Activated CD4-positive, alpha-beta T cell treated with anti-CD3 and anti-CD28 coated beads for 36 hours (primary cell): ENCODE data around the gene PEA15. TPM values are rescaled to one million over a fixed set of nuclear protein-coding genes. Genes with fewer than 3 reads are reported as not detected.

Experiments used
- ATAC-seq: fragments of 200-7000 bp; cut with Tn5 transposase; one replicate; pipeline ENCODE4 v1.10.0; 2021; ENCODE audit warnings: mild to moderate bottlenecking, moderate library complexity
- CTCF ChIA-PET: fragments of 350-600 bp; sonication (Branson Sonifier 250); formaldehyde crosslinking; loops from one replicate; lab custom pipeline; 2021; ENCODE audit warnings: antibody characterized with exemption; lab: Charles Lee
- POLR2A ChIA-PET: fragments of 350-600 bp; sonication (Branson Sonifier 250); formaldehyde crosslinking; loops from one replicate; lab custom pipeline; 2021; ENCODE audit warnings: antibody characterized with exemption, inconsistent platforms; lab: Charles Lee
- DNase-seq: peaks from one replicate; pipeline ENCODE4 v3.0.0-alpha.2; 2020
- H3K27ac Mint-ChIP-seq: one replicate; pipeline ENCODE4 v1.8.0; 2021; ENCODE audit warnings: mixed read lengths
- H3K27me3 Mint-ChIP-seq: one replicate; pipeline ENCODE4 v1.8.0; 2021; ENCODE audit warnings: mixed read lengths
- H3K36me3 Mint-ChIP-seq: one replicate; pipeline ENCODE4 v1.8.0; 2021; ENCODE audit warnings: low read depth, mixed read lengths
- H3K4me1 Mint-ChIP-seq: one replicate; pipeline ENCODE4 v1.8.0; 2021; ENCODE audit warnings: mixed read lengths
- H3K4me3 Mint-ChIP-seq: one replicate; pipeline ENCODE4 v1.8.0; 2021; ENCODE audit warnings: mild to moderate bottlenecking, moderate library complexity, mixed read lengths
- H3K9me3 Mint-ChIP-seq: one replicate; pipeline ENCODE4 v1.8.0; 2021; ENCODE audit warnings: low read depth, mixed read lengths
- intact Hi-C, 2 experiments: fragments of 100-400 bp; cut with DNase I in 1 of 2; cut with micrococcal nuclease in 1 of 2; formaldehyde crosslinking; loops; one replicate each; pipeline versions ENCODE4 v1.14.2 to v1.15.1; 2022 to 2024; cut with DNase I, micrococcal nuclease
- total RNA-seq, 2 experiments: library from RNA; stranded (reverse); gene quantifications; one replicate each; pipeline ENCODE4 v1.2.3, GENCODE V29; 2021

The PEA15 gene
- total RNA-seq, 2 experiments from 2014 or later: 42.5 to 63.4 TPM

- peaks cover 39% of the 10 kb centered on the region for H3K36me3 Mint-ChIP-seq
- no peak overlapping the region for H3K27ac Mint-ChIP-seq
- intact Hi-C loops: no loop called here
- H3K27me3 Mint-ChIP-seq: no peaks in the 10 kb centered on the region
- ATAC-seq (no peak), DNase-seq (no peak)
- ChIA-PET POLR2A (no interaction called here), CTCF (interaction anchor here (0.6 to 1.9 kb wide), 7 partner anchors 14 to 157 kb away, joined by 3 to 8 read pairs (median 4); partner anchors contain the start of gene KCNJ9)
- peaks cover 11% of the 10 kb centered on the region for H3K4me1 Mint-ChIP-seq
- H3K4me3 Mint-ChIP-seq: no peak overlapping the region
- no peaks in the 10 kb centered on the region for H3K9me3 Mint-ChIP-seq
Observed at GRCh38 chr1:160238408-160238807, 33.2 kb downstream of the PEA15 start.

GRCh38 chr1:160239582-160240299, 34.6 kb downstream of the PEA15 start:
- Mint-ChIP-seq H3K27me3 (no peaks in the 10 kb centered on the region), H3K9me3 (no peaks in the 10 kb centered on the region), H3K4me3 (no peak overlapping the region), H3K4me1 (peaks cover 2% of the 10 kb centered on the region), H3K36me3 (peaks cover 42% of the 10 kb centered on the region), H3K27ac (no peak overlapping the region)
- intact Hi-C loops: no loop called here
- ChIA-PET POLR2A (no interaction called here), CTCF (interaction anchor here (0.6 to 1.9 kb wide), 7 partner anchors 10 to 55 kb away, joined by 3 to 8 read pairs (median 4); no protein-coding TSS in a partner anchor)
- ATAC-seq (no peak), DNase-seq (no peak)

- POLR2A ChIA-PET: no interaction called here
- no peak for ATAC-seq
- H3K27ac Mint-ChIP-seq: no peak overlapping the region
Observed at GRCh38 chr1:160243767-160244166, 38.6 kb downstream of the PEA15 start.

GRCh38 chr1:160244209-160244608, 39.0 kb downstream of the PEA15 start:
- ChIA-PET CTCF (interaction anchor here (0.6 to 1.5 kb wide), 5 partner anchors 48 to 414 kb away, joined by 3 to 7 read pairs (median 3); no protein-coding TSS in a partner anchor), POLR2A (no interaction called here)
- intact Hi-C loops: no loop called here
- Mint-ChIP-seq H3K4me1 (peaks cover 8% of the 10 kb centered on the region), H3K27ac (no peak overlapping the region), H3K9me3 (no peaks in the 10 kb centered on the region), H3K36me3 (peaks cover 23% of the 10 kb centered on the region), H3K4me3 (no peak overlapping the region), H3K27me3 (no peaks in the 10 kb centered on the region)
- DNase-seq: no peak
- no peak for ATAC-seq

More at GRCh38 chr1:160243767-160244166, 38.6 kb downstream of the PEA15 start:
- Mint-ChIP-seq H3K36me3 (peaks cover 25% of the 10 kb centered on the region), H3K4me1 (peaks cover 8% of the 10 kb centered on the region), H3K27me3 (no peaks in the 10 kb centered on the region), H3K9me3 (no peaks in the 10 kb centered on the region), H3K4me3 (no peak overlapping the region)
- CTCF ChIA-PET: interaction anchor here (0.6 to 1.4 kb wide), 7 partner anchors 8 to 413 kb away, joined by 3 to 10 read pairs (median 3); no protein-coding TSS in a partner anchor
- intact Hi-C loops: no loop called here
- DNase-seq: no peak

GRCh38 chr1:160245434-160245833, 40.2 kb downstream of the PEA15 start:
- Mint-ChIP-seq H3K9me3 (no peaks in the 10 kb centered on the region), H3K27ac (no peak overlapping the region), H3K27me3 (no peaks in the 10 kb centered on the region), H3K4me1 (peaks cover 8% of the 10 kb centered on the region), H3K4me3 (no peak overlapping the region), H3K36me3 (peaks cover 16% of the 10 kb centered on the region)
- intact Hi-C loops: no loop called here
- ATAC-seq (no peak), DNase-seq (no peak)
- POLR2A ChIA-PET: no interaction called here
- CTCF ChIA-PET: interaction anchor here (1.2 to 1.5 kb wide), 3 partner anchors 47 to 362 kb away, joined by 3 to 7 read pairs (median 4); no protein-coding TSS in a partner anchor

GRCh38 chr1:160247053-160247452, 41.9 kb downstream of the PEA15 start:
- no peak for ATAC-seq
- POLR2A ChIA-PET: no interaction called here

GRCh38 chr1:160251011-160251410, 45.8 kb downstream of the PEA15 start:
- Mint-ChIP-seq H3K4me3 (no peak overlapping the region), H3K27me3 (no peaks in the 10 kb centered on the region), H3K4me1 (peaks cover 9% of the 10 kb centered on the region), H3K36me3 (peaks cover 20% of the 10 kb centered on the region), H3K27ac (no peak overlapping the region), H3K9me3 (no peaks in the 10 kb centered on the region)
- DNase-seq (no peak), ATAC-seq (no peak)
- ChIA-PET CTCF (interaction anchor here (0.7 to 2.8 kb wide), 15 partner anchors 8 to 165 kb away, joined by 3 to 39 read pairs (median 6); partner anchors contain the start of gene DCAF8), POLR2A (no interaction called here)
- intact Hi-C loops: no loop called here

More at GRCh38 chr1:160247053-160247452, 41.9 kb downstream of the PEA15 start:
- Mint-ChIP-seq H3K27ac (peak overlapping the region; percentile 42), H3K27me3 (no peaks in the 10 kb centered on the region), H3K4me1 (peaks cover 11% of the 10 kb centered on the region), H3K36me3 (peaks cover 19% of the 10 kb centered on the region), H3K9me3 (no peaks in the 10 kb centered on the region), H3K4me3 (no peak overlapping the region)
- intact Hi-C loops: no loop called here
- DNase-seq: no peak
- CTCF ChIA-PET: interaction anchor here (0.8 to 3.0 kb wide), 4 partner anchors 20 to 590 kb away, joined by 3 to 12 read pairs (median 4); no protein-coding TSS in a partner anchor

GRCh38 chr1:160251687-160252526, 46.7 kb downstream of the PEA15 start:
- H3K4me3 Mint-ChIP-seq: no peak overlapping the region
- ATAC-seq: peak; percentile 93
- peaks cover 21% of the 10 kb centered on the region for H3K36me3 Mint-ChIP-seq
- peak; percentile 74 for DNase-seq
- no peaks in the 10 kb centered on the region for H3K27me3 Mint-ChIP-seq
- ChIA-PET POLR2A (interaction anchor here (0.6 to 1.3 kb wide), 3 partner anchors 11 to 40 kb away, joined by 4 to 6 read pairs (median 4); partner anchors contain the start of gene DCAF8), CTCF (interaction anchor here (0.7 to 2.8 kb wide), 54 partner anchors 9 to 355 kb away, joined by 3 to 39 read pairs (median 5); partner anchors contain the start of genes CASQ1, DCAF8, IGSF8 and PEX19)
- peaks cover 14% of the 10 kb centered on the region for H3K4me1 Mint-ChIP-seq
- no peak overlapping the region for H3K27ac Mint-ChIP-seq
- no peaks in the 10 kb centered on the region for H3K9me3 Mint-ChIP-seq
- intact Hi-C loops: loop anchor here (1.0 kb wide), 2 partner anchors 59 to 152 kb away; no protein-coding TSS in a partner anchor

GRCh38 chr1:160255781-160256300, 50.7 kb downstream of the PEA15 start:
- peaks cover 30% of the 10 kb centered on the region for H3K36me3 Mint-ChIP-seq
- POLR2A ChIA-PET: no interaction called here
- intact Hi-C loops: no loop called here

GRCh38 chr1:160256396-160257046, 51.3 kb downstream of the PEA15 start:
- H3K36me3 Mint-ChIP-seq: peaks cover 28% of the 10 kb centered on the region
- peaks cover 48% of the 10 kb centered on the region for H3K4me1 Mint-ChIP-seq

More at GRCh38 chr1:160255781-160256300, 50.7 kb downstream of the PEA15 start:
- Mint-ChIP-seq H3K9me3 (no peaks in the 10 kb centered on the region), H3K4me1 (peaks cover 46% of the 10 kb centered on the region), H3K4me3 (no peak overlapping the region), H3K27ac (no peak overlapping the region), H3K27me3 (no peaks in the 10 kb centered on the region)
- CTCF ChIA-PET: interaction anchor here (0.9 kb wide), 1 partner anchor 52 kb away, joined by 3 read pairs; no protein-coding TSS in a partner anchor
- no peak for DNase-seq
- no peak for ATAC-seq

More at GRCh38 chr1:160256396-160257046, 51.3 kb downstream of the PEA15 start:
- DNase-seq: no peak
- ChIA-PET POLR2A (interaction anchor here (0.6 kb wide), 2 partner anchors 26 to 345 kb away, joined by 3 to 8 read pairs; no protein-coding TSS in a partner anchor), CTCF (interaction anchor here (0.8 to 1.6 kb wide), 5 partner anchors 34 to 178 kb away, joined by 3 to 6 read pairs (median 4); no protein-coding TSS in a partner anchor)
- Mint-ChIP-seq H3K4me3 (no peak overlapping the region), H3K9me3 (no peaks in the 10 kb centered on the region), H3K27me3 (no peaks in the 10 kb centered on the region), H3K27ac (peak overlapping the region; percentile 58)
- ATAC-seq: peak; percentile 40
- intact Hi-C loops: no loop called here
